ENCODE data around the gene FAM50A. TPM values are rescaled to one million over a fixed set of nuclear protein-coding genes. Genes with fewer than 3 reads are reported as not detected.

FAM50A gene
- total and polyA plus RNA-seq, 2 of the 4 experiments (the other 2 are of a cell fraction): 46.4 to 119 TPM

- Histone ChIP-seq H3K4ac (ENCODE audit: low read depth, low read length) (no peak overlapping the region), H4K91ac (ENCODE audit: insufficient read depth, low read depth, low read length) (no peak overlapping the region), H3K4me3 (ENCODE audit: insufficient read depth, low read depth, low read length) (no peak overlapping the region), H3K4me2 (ENCODE audit: low read depth, low read length) (no peak overlapping the region), H3K4me1 (ENCODE audit: control insufficient read depth, insufficient read depth, low read length) (peaks cover 10% of the 10 kb centered on the region), H3K18ac (ENCODE audit: low read depth, low read length) (no peak overlapping the region), H3K36me3 (ENCODE audit: control insufficient read depth, insufficient read depth, low read length) (peaks cover 34% of the 10 kb centered on the region), H3K56ac (ENCODE audit: extremely low read depth, insufficient read depth, low read length) (no peak overlapping the region), H3K27ac (ENCODE audit: insufficient read depth, low read length) (no peak overlapping the region), H2BK20ac (ENCODE audit: low read depth, low read length) (no peak overlapping the region), H3K27me3 (ENCODE audit: control insufficient read depth, insufficient read depth, low read length) (no peaks in the 10 kb centered on the region), H3K9ac (ENCODE audit: low read depth, low read length) (no peak overlapping the region), H2AK5ac (ENCODE audit: low read depth, low read length) (no peak overlapping the region), H4K20me1 (ENCODE audit: insufficient read depth, low read length) (peaks cover 14% of the 10 kb centered on the region), H2BK15ac (ENCODE audit: low read depth, low read length) (no peak overlapping the region), H3K9me1 (ENCODE audit: insufficient read depth, low read length) (no peaks in the 10 kb centered on the region), H2BK5ac (ENCODE audit: low read depth, low read length, poor library complexity, severe bottlenecking) (no peak overlapping the region), H3K79me1 (ENCODE audit: low read depth in 1 of 2, low read length in 2 of 2) (peaks cover 0 to 24% of the 10 kb centered on the region in 2 experiments; a peak in 1 of 4 replicates), H3K23ac (ENCODE audit: low read depth, low read length) (no peak overlapping the region), H3K14ac (replicated peaks; ENCODE audit: low read depth, low read length) (no peak overlapping the region), H2AFZ (replicated peaks; ENCODE audit: low read length, poor library complexity) (no peak overlapping the region), H2AK9ac (replicated peaks; ENCODE audit: low read depth, low read length, poor library complexity) (no peak overlapping the region), H4K8ac (ENCODE audit: low read depth in 2 of 2, low read length in 2 of 2) (no peak overlapping the region), H3K9me3 (ENCODE audit: control insufficient read depth, insufficient read depth, low read length) (no peaks in the 10 kb centered on the region; the same call in 1 of the 2 replicates), H2BK120ac (ENCODE audit: low read depth, low read length) (no peak overlapping the region), H4K5ac (ENCODE audit: low read depth, low read length) (no peak overlapping the region)
- TF ChIP-seq POLR2A (IDR thresholded peaks at IDR 0.05; ENCODE audit: low read depth, low read length) (no peak), RCOR1 (IDR thresholded peaks at IDR 0.05; ENCODE audit: insufficient replicate concordance, low read length) (no peak), FOS (IDR thresholded peaks at IDR 0.05; ENCODE audit: low read depth, low read length) (no peak), USF2 (IDR thresholded peaks at IDR 0.05; ENCODE audit: low read depth, low read length) (no peak), CEBPB (IDR thresholded peaks at IDR 0.05; ENCODE audit: low read depth, low read length) (no peak), ELK1 (IDR thresholded peaks at IDR 0.05; ENCODE audit: borderline replicate concordance, low read depth, low read length) (no peak), MAFK (IDR thresholded peaks at IDR 0.05; ENCODE audit: low read depth, low read length) (no peak), RAD21 (IDR thresholded peaks at IDR 0.05; ENCODE audit: low read length) (no peak), MXI1 (IDR thresholded peaks at IDR 0.05; ENCODE audit: borderline replicate concordance, low read depth, low read length) (no peak), BHLHE40 (IDR thresholded peaks at IDR 0.05; ENCODE audit: low read depth, low read length) (no peak), RFX5 (IDR thresholded peaks at IDR 0.05; ENCODE audit: low read depth, low read length) (no peak)
- TF ChIP-seq, protein P1, sequence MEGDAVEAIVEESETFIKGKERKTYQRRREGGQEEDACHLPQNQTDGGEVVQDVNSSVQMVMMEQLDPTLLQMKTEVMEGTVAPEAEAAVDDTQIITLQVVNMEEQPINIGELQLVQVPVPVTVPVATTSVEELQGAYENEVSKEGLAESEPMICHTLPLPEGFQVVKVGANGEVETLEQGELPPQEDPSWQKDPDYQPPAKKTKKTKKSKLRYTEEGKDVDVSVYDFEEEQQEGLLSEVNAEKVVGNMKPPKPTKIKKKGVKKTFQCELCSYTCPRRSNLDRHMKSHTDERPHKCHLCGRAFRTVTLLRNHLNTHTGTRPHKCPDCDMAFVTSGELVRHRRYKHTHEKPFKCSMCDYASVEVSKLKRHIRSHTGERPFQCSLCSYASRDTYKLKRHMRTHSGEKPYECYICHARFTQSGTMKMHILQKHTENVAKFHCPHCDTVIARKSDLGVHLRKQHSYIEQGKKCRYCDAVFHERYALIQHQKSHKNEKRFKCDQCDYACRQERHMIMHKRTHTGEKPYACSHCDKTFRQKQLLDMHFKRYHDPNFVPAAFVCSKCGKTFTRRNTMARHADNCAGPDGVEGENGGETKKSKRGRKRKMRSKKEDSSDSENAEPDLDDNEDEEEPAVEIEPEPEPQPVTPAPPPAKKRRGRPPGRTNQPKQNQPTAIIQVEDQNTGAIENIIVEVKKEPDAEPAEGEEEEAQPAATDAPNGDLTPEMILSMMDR (conservative IDR thresholded peaks at IDR 0.05; ENCODE audit: low read depth, low read length): no peak
- BruUV-seq (replicated peaks): no TSS peak
- dilution Hi-C loops (cut with HindIII; ENCODE audit: low sequenced_read_pairs, unreplicated experiment) (no loop called here), in situ Hi-C loops (cut with MboI; ENCODE audit: low sequenced_read_pairs) (no loop called here), intact Hi-C loops (cut with micrococcal nuclease) (no loop called here)
- WGBS, 2 experiments (ENCODE audit: extremely low coverage in 2 of 2, insufficient read length in 1 of 2): 70% methylated on average over 4 of the region's 17 CpGs; no CpG with 5 or more reads in 1 of the 2 experiments
- no peak for ATAC-seq (ENCODE audit: low read depth)
- POLR2A ChIA-PET (ENCODE audit: unreplicated experiment): no interaction called here
- CTCF ChIA-PET: no interaction called here
- DNase-seq: no peak
These were observed 3.2 kb upstream of the FAM50A start for GRCh38 chrX:154440623-154441357.
